Measurements from ENCODE around the gene HIKESHI. TPM values are rescaled to one million over a fixed set of nuclear protein-coding genes. Genes with fewer than 3 reads are reported as not detected.

Gene HIKESHI
- total RNA-seq (2012; rRNA removed), result 67.5 and 70.2 TPM in 2 replicates

GRCh38 chr11:86302092-86302793, at the start of gene HIKESHI:
TSS of gene HIKESHI (plus strand) at chr11:86302240. CDS start at chr11:86302449, 209 bp downstream.
- peaks cover 3% of the 10 kb centered on the region for H3K27me3 ChIP-seq (ENCODE audit: control insufficient read depth, insufficient read depth, low read length)
- no peaks in the 10 kb centered on the region for H3K9me3 ChIP-seq (replicated peaks; ENCODE audit: low read length)
- peak within 1 kb of the TSS; percentile 84 for H3K4me2 ChIP-seq (ENCODE audit: low read length)
- peaks cover 10% of the 10 kb centered on the region for H3K4me1 ChIP-seq (ENCODE audit: control insufficient read depth, insufficient read depth, low read length)
- peak within 1 kb of the TSS; percentile 86 for H3K4me3 ChIP-seq (ENCODE audit: low read length)
- peak within 1 kb of the TSS; percentile 91 for H3K9ac ChIP-seq (ENCODE audit: low read depth, low read length)
- H3K36me3 ChIP-seq (ENCODE audit: insufficient read depth, low read length), result peaks cover 3% of the 10 kb centered on the region

- no peaks in the 10 kb centered on the region for H3K27me3 ChIP-seq (ENCODE audit: control insufficient read depth, insufficient read depth, low read length)
- no peak overlapping the region for H3K4me2 ChIP-seq (ENCODE audit: low read length)
- H3K4me3 ChIP-seq (ENCODE audit: low read length), result no peak overlapping the region
- H3K4me1 ChIP-seq (ENCODE audit: control insufficient read depth, insufficient read depth, low read length), result no peaks in the 10 kb centered on the region
- H3K36me3 ChIP-seq (ENCODE audit: insufficient read depth, low read length), result peaks cover 18% of the 10 kb centered on the region
- no peaks in the 10 kb centered on the region for H3K9me3 ChIP-seq (replicated peaks; ENCODE audit: low read length)
- H3K9ac ChIP-seq (ENCODE audit: low read depth, low read length), result no peak overlapping the region
These were observed 46.1 kb upstream of the HIKESHI start for GRCh38 chr11:86255896-86256295.

GRCh38 chr11:86256608-86257007, 45.4 kb upstream of the HIKESHI start:
- no peak overlapping the region for H3K4me3 ChIP-seq (ENCODE audit: low read length)
- no peaks in the 10 kb centered on the region for H3K9me3 ChIP-seq (replicated peaks; ENCODE audit: low read length)
- no peak overlapping the region for H3K9ac ChIP-seq (ENCODE audit: low read depth, low read length)
- no peaks in the 10 kb centered on the region for H3K27me3 ChIP-seq (ENCODE audit: control insufficient read depth, insufficient read depth, low read length)
- H3K4me1 ChIP-seq (ENCODE audit: control insufficient read depth, insufficient read depth, low read length), result no peaks in the 10 kb centered on the region
- H3K36me3 ChIP-seq (ENCODE audit: insufficient read depth, low read length), result peaks cover 21% of the 10 kb centered on the region
- no peak overlapping the region for H3K4me2 ChIP-seq (ENCODE audit: low read length)

- Histone ChIP-seq H3K9ac (ENCODE audit: low read depth, low read length) (no peak overlapping the region), H3K4me3 (ENCODE audit: low read length) (no peak overlapping the region), H3K36me3 (ENCODE audit: insufficient read depth, low read length) (peaks cover 21% of the 10 kb centered on the region), H3K9me3 (replicated peaks; ENCODE audit: low read length) (no peaks in the 10 kb centered on the region), H3K27me3 (ENCODE audit: control insufficient read depth, insufficient read depth, low read length) (no peaks in the 10 kb centered on the region), H3K4me2 (ENCODE audit: low read length) (no peak overlapping the region), H3K4me1 (ENCODE audit: control insufficient read depth, insufficient read depth, low read length) (no peaks in the 10 kb centered on the region)
These were observed 44.6 kb upstream of the HIKESHI start for GRCh38 chr11:86257446-86257845.

GRCh38 chr11:86259730-86260129, 42.3 kb upstream of the HIKESHI start:
- H3K36me3 ChIP-seq (ENCODE audit: insufficient read depth, low read length), result peaks cover 34% of the 10 kb centered on the region

GRCh38 chr11:86261328-86261727, 40.7 kb upstream of the HIKESHI start:
- Histone ChIP-seq H3K4me3 (ENCODE audit: low read length) (no peak overlapping the region), H3K9ac (ENCODE audit: low read depth, low read length) (no peak overlapping the region), H3K4me2 (ENCODE audit: low read length) (no peak overlapping the region), H3K9me3 (replicated peaks; ENCODE audit: low read length) (no peaks in the 10 kb centered on the region), H3K36me3 (ENCODE audit: insufficient read depth, low read length) (peaks cover 37% of the 10 kb centered on the region), H3K4me1 (ENCODE audit: control insufficient read depth, insufficient read depth, low read length) (no peaks in the 10 kb centered on the region), H3K27me3 (ENCODE audit: control insufficient read depth, insufficient read depth, low read length) (no peaks in the 10 kb centered on the region)

More at GRCh38 chr11:86259730-86260129, 42.3 kb upstream of the HIKESHI start:
- no peak overlapping the region for H3K4me2 ChIP-seq (ENCODE audit: low read length)
- no peaks in the 10 kb centered on the region for H3K9me3 ChIP-seq (replicated peaks; ENCODE audit: low read length)
- no peak overlapping the region for H3K9ac ChIP-seq (ENCODE audit: low read depth, low read length)
- H3K4me1 ChIP-seq (ENCODE audit: control insufficient read depth, insufficient read depth, low read length), result no peaks in the 10 kb centered on the region
- no peaks in the 10 kb centered on the region for H3K27me3 ChIP-seq (ENCODE audit: control insufficient read depth, insufficient read depth, low read length)
- H3K4me3 ChIP-seq (ENCODE audit: low read length), result no peak overlapping the region

- Histone ChIP-seq H3K9ac (ENCODE audit: low read depth, low read length) (no peak overlapping the region), H3K36me3 (ENCODE audit: insufficient read depth, low read length) (peaks cover 35% of the 10 kb centered on the region)
These were observed 39.7 kb upstream of the HIKESHI start for GRCh38 chr11:86262387-86262786.

GRCh38 chr11:86264649-86265048, 37.4 kb upstream of the HIKESHI start:
- Histone ChIP-seq H3K27me3 (ENCODE audit: control insufficient read depth, insufficient read depth, low read length) (no peaks in the 10 kb centered on the region), H3K9ac (ENCODE audit: low read depth, low read length) (no peak overlapping the region), H3K4me1 (ENCODE audit: control insufficient read depth, insufficient read depth, low read length) (no peaks in the 10 kb centered on the region), H3K9me3 (replicated peaks; ENCODE audit: low read length) (no peaks in the 10 kb centered on the region), H3K4me2 (ENCODE audit: low read length) (no peak overlapping the region), H3K4me3 (ENCODE audit: low read length) (no peak overlapping the region), H3K36me3 (ENCODE audit: insufficient read depth, low read length) (peaks cover 39% of the 10 kb centered on the region)

More at GRCh38 chr11:86262387-86262786, 39.7 kb upstream of the HIKESHI start:
- Histone ChIP-seq H3K4me2 (ENCODE audit: low read length) (no peak overlapping the region), H3K27me3 (ENCODE audit: control insufficient read depth, insufficient read depth, low read length) (no peaks in the 10 kb centered on the region), H3K9me3 (replicated peaks; ENCODE audit: low read length) (no peaks in the 10 kb centered on the region), H3K4me1 (ENCODE audit: control insufficient read depth, insufficient read depth, low read length) (no peaks in the 10 kb centered on the region), H3K4me3 (ENCODE audit: low read length) (no peak overlapping the region)

- Histone ChIP-seq H3K4me1 (ENCODE audit: control insufficient read depth, insufficient read depth, low read length) (no peaks in the 10 kb centered on the region), H3K9ac (ENCODE audit: low read depth, low read length) (no peak overlapping the region), H3K4me3 (ENCODE audit: low read length) (no peak overlapping the region), H3K4me2 (ENCODE audit: low read length) (no peak overlapping the region), H3K36me3 (ENCODE audit: insufficient read depth, low read length) (peaks cover 41% of the 10 kb centered on the region), H3K9me3 (replicated peaks; ENCODE audit: low read length) (no peaks in the 10 kb centered on the region), H3K27me3 (ENCODE audit: control insufficient read depth, insufficient read depth, low read length) (no peaks in the 10 kb centered on the region)
These were observed 36.8 kb upstream of the HIKESHI start for GRCh38 chr11:86265194-86265593.

GRCh38 chr11:86269645-86270044, 32.4 kb upstream of the HIKESHI start:
- Histone ChIP-seq H3K4me3 (ENCODE audit: low read length) (no peak overlapping the region), H3K27me3 (ENCODE audit: control insufficient read depth, insufficient read depth, low read length) (no peaks in the 10 kb centered on the region), H3K36me3 (ENCODE audit: insufficient read depth, low read length) (peaks cover 22% of the 10 kb centered on the region), H3K9ac (ENCODE audit: low read depth, low read length) (no peak overlapping the region), H3K9me3 (replicated peaks; ENCODE audit: low read length) (no peaks in the 10 kb centered on the region), H3K4me1 (ENCODE audit: control insufficient read depth, insufficient read depth, low read length) (no peaks in the 10 kb centered on the region), H3K4me2 (ENCODE audit: low read length) (no peak overlapping the region)

- Histone ChIP-seq H3K27me3 (ENCODE audit: control insufficient read depth, insufficient read depth, low read length) (no peaks in the 10 kb centered on the region), H3K4me2 (ENCODE audit: low read length) (no peak overlapping the region), H3K36me3 (ENCODE audit: insufficient read depth, low read length) (peaks cover 29% of the 10 kb centered on the region), H3K9ac (ENCODE audit: low read depth, low read length) (no peak overlapping the region), H3K4me1 (ENCODE audit: control insufficient read depth, insufficient read depth, low read length) (no peaks in the 10 kb centered on the region), H3K9me3 (replicated peaks; ENCODE audit: low read length) (no peaks in the 10 kb centered on the region), H3K4me3 (ENCODE audit: low read length) (no peak overlapping the region)
These were observed 27.5 kb upstream of the HIKESHI start for GRCh38 chr11:86274503-86274902.

GRCh38 chr11:86274999-86275398, 27.0 kb upstream of the HIKESHI start:
- no peak overlapping the region for H3K4me2 ChIP-seq (ENCODE audit: low read length)
- no peak overlapping the region for H3K4me3 ChIP-seq (ENCODE audit: low read length)
- H3K9ac ChIP-seq (ENCODE audit: low read depth, low read length), result no peak overlapping the region
- peaks cover 26% of the 10 kb centered on the region for H3K36me3 ChIP-seq (ENCODE audit: insufficient read depth, low read length)
- H3K4me1 ChIP-seq (ENCODE audit: control insufficient read depth, insufficient read depth, low read length), result no peaks in the 10 kb centered on the region
- no peaks in the 10 kb centered on the region for H3K9me3 ChIP-seq (replicated peaks; ENCODE audit: low read length)
- no peaks in the 10 kb centered on the region for H3K27me3 ChIP-seq (ENCODE audit: control insufficient read depth, insufficient read depth, low read length)
